ENCODE results near the gene ARNT2. TPM values are rescaled to one million over a fixed set of nuclear protein-coding genes. Genes with fewer than 3 reads are reported as not detected.

The ARNT2 gene
- polyA plus RNA-seq, 1 of the 3 experiments (the other 2 are of a cell fraction) = 17.0 TPM

DNA sequence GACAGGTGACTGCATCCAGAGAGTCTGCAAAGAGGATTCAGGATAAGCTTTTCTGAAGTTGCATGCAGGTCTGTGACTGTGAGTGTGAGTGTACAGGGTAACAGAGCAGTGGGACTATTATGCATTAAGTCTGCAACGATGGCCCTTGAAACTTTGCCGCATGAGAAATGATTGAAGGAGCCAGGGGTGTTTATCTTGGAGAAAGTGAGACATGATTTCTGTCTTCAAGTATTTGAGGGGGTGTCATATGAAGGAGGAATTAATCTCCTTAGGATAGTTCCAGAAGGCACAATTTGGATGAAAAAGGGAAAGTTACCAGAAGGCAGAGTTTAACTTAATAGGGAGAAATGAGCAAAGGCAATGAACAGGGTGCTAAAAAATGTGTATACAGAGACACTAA lies 119.6 kb downstream of the ARNT2 start:
- Histone ChIP-seq H3K4me2 (no peak overlapping the region), H2AFZ (ENCODE audit: low read depth) (no peak overlapping the region), H3K9me2 (no peaks in the 10 kb centered on the region), H3K27ac (ENCODE audit: low read depth in 2 of 2, low read length in 1 of 2) (no peak overlapping the region), H3K36me3 (replicated peaks in 1 of 2; ENCODE audit: control insufficient read depth in 1 of 2, insufficient read depth in 2 of 2, low read length in 1 of 2) (peaks cover 0 to 9% of the 10 kb centered on the region in 2 experiments), H3K4me3 (ENCODE audit: low read depth in 2 of 2, low read length in 1 of 2) (no peak overlapping the region), H4K20me1 (ENCODE audit: insufficient read depth) (no peaks in the 10 kb centered on the region), H3F3A (replicated peaks; ENCODE audit: insufficient read depth) (no peaks in the 10 kb centered on the region), H3K9me3 (no peaks in the 10 kb centered on the region), H3K9ac (no peak overlapping the region), H3K79me2 (ENCODE audit: insufficient read depth) (no peaks in the 10 kb centered on the region), H3K4me1 (ENCODE audit: control insufficient read depth in 1 of 2, insufficient read depth in 2 of 2, low read depth in 1 of 2, low read length in 1 of 2) (no peaks in the 10 kb centered on the region), H3K27me3 (ENCODE audit: insufficient read depth) (no peaks in the 10 kb centered on the region)
- WGBS (ENCODE audit: low lambda C conversion rate) = 100% methylated on average over 2 of the region's 2 CpGs
- no peak for TF ChIP-seq RAD21 (IDR thresholded peaks at IDR 0.05; ENCODE audit: low read length)
- no peak for TF ChIP-seq CHD2 (IDR thresholded peaks at IDR 0.05; ENCODE audit: low read length, partially characterized antibody)
- no peak for TF ChIP-seq FOXJ3 (CRISPR knock-in tag; IDR thresholded peaks at IDR 0.05)
- no peak for TF ChIP-seq TCF12 (IDR thresholded peaks at IDR 0.05)
- TF ChIP-seq MXI1 (IDR thresholded peaks at IDR 0.05; ENCODE audit: low read depth, low read length) = no peak
- TF ChIP-seq CTCF (IDR thresholded peaks at IDR 0.05) = no peak
- no peak for TF ChIP-seq YY1 (IDR thresholded peaks at IDR 0.05; ENCODE audit: low read depth)
- no peak for TF ChIP-seq POLR2AphosphoS5 (IDR thresholded peaks at IDR 0.05; ENCODE audit: low read depth, low read length)
- TF ChIP-seq PBX3 (IDR thresholded peaks at IDR 0.05) = no peak
- TF ChIP-seq FOSL2 (IDR thresholded peaks at IDR 0.05; ENCODE audit: borderline replicate concordance, low read depth) = no peak
- no peak for TF ChIP-seq NRF1 (IDR thresholded peaks at IDR 0.05; ENCODE audit: low read depth, low read length)
- no peak for TF ChIP-seq NFIC (IDR thresholded peaks at IDR 0.05; ENCODE audit: borderline replicate concordance)
- TF ChIP-seq GATA2 (CRISPR knock-in tag; IDR thresholded peaks at IDR 0.05) = no peak
- TF ChIP-seq FOXM1 (IDR thresholded peaks at IDR 0.05; ENCODE audit: low read depth) = no peak
- no peak for TF ChIP-seq GABPA (IDR thresholded peaks at IDR 0.05; ENCODE audit: low read depth)
- TF ChIP-seq JUND (IDR thresholded peaks at IDR 0.05) = no peak
- TF ChIP-seq EZH2phosphoT487 (IDR thresholded peaks at IDR 0.05; ENCODE audit: borderline replicate concordance, low read depth) = no peak
- no peak for TF ChIP-seq REST (IDR thresholded peaks at IDR 0.05; ENCODE audit: low read depth, low read length)
- TF ChIP-seq, protein P1, sequence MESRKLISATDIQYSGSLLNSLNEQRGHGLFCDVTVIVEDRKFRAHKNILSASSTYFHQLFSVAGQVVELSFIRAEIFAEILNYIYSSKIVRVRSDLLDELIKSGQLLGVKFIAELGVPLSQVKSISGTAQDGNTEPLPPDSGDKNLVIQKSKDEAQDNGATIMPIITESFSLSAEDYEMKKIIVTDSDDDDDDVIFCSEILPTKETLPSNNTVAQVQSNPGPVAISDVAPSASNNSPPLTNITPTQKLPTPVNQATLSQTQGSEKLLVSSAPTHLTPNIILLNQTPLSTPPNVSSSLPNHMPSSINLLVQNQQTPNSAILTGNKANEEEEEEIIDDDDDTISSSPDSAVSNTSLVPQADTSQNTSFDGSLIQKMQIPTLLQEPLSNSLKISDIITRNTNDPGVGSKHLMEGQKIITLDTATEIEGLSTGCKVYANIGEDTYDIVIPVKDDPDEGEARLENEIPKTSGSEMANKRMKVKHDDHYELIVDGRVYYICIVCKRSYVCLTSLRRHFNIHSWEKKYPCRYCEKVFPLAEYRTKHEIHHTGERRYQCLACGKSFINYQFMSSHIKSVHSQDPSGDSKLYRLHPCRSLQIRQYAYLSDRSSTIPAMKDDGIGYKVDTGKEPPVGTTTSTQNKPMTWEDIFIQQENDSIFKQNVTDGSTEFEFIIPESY (IDR thresholded peaks at IDR 0.05; ENCODE audit: borderline replicate concordance, low read depth) = no peak
- no peak for DNase-seq
- CTCF ChIA-PET = no interaction called here
- POLR2A ChIA-PET = no interaction called here
